H1 (cell line): ENCODE data around the gene DARS1. TPM values are rescaled to one million over a fixed set of nuclear protein-coding genes. Genes with fewer than 3 reads are reported as not detected.

ENCODE experiments used
- CTCF ChIA-PET: fragments of 300-600 bp; sonication (Branson Sonifier 250); formaldehyde crosslinking; loops from one replicate; lab custom pipeline; 2021; ENCODE audit not compliant: partially characterized antibody; lab: Charles Lee
- POLR2A ChIA-PET: fragments of 300-600 bp; sonication (Branson Sonifier 250); formaldehyde crosslinking; loops from one replicate; lab custom pipeline; 2021; ENCODE audit warnings: inconsistent platforms; ENCODE audit not compliant: partially characterized antibody; lab: Charles Lee
- DNase-seq, 2 experiments: peaks; one replicate each; pipeline versions ENCODE4 v3.0.0 to v3.0.0-alpha.2; 2010 to 2022; ENCODE audit warnings: low spot score in 2 of 2, low read depth in 1 of 2, mixed read lengths in 1 of 2
- FAIRE-seq: peaks from 2 replicates; lab custom pipeline; 2011; peaks lifted over from hg19 to GRCh38; lab: Jason Lieb, UNC
- H2AFZ ChIP-seq: 2 replicates; pipeline ENCODE4 v1.8.1; 2012; ENCODE audit warnings: low read length, inconsistent platforms
- H2AK5ac ChIP-seq: 2 replicates; pipeline ENCODE4 v1.6.1; 2013; ENCODE audit warnings: low read depth, low read length
- H2BK120ac ChIP-seq: replicated peaks from 2 replicates; pipeline ENCODE3; 2013; ENCODE audit warnings: low read depth, low read length, inconsistent platforms
- H2BK12ac ChIP-seq: 2 replicates; pipeline ENCODE4 v1.6.1; 2013; ENCODE audit warnings: low read depth, low read length
- H2BK15ac ChIP-seq: 2 replicates; pipeline ENCODE4 v1.6.1; 2013; ENCODE audit warnings: low read length
- H2BK20ac ChIP-seq: 2 replicates; pipeline ENCODE4 v1.6.1; 2013; ENCODE audit warnings: low read length
- H2BK5ac ChIP-seq: 2 replicates; pipeline ENCODE4 v1.6.1; 2013; ENCODE audit warnings: low read depth, low read length
- H3K14ac ChIP-seq: 2 replicates; pipeline ENCODE4 v1.6.1; 2013; ENCODE audit warnings: inconsistent platforms; ENCODE audit not compliant: insufficient read length
- H3K18ac ChIP-seq: 2 replicates; pipeline ENCODE4 v1.6.1; 2013; ENCODE audit warnings: low read length; ENCODE audit errors: extremely low read depth
- H3K23ac ChIP-seq: 2 replicates; pipeline ENCODE4 v1.6.1; 2013; ENCODE audit warnings: inconsistent platforms; ENCODE audit not compliant: insufficient read length
- H3K23me2 ChIP-seq: 2 replicates; pipeline ENCODE4 v1.6.1; 2013; ENCODE audit warnings: low read depth, low read length
- H3K27ac ChIP-seq: 2 replicates; pipeline ENCODE4 v1.6.1; 2011; ENCODE audit warnings: low read depth, low read length, inconsistent platforms
- H3K27me3 ChIP-seq, 4 experiments: replicated peaks in 1 of 4; 1 replicate in 1 of 4; 2 replicates in 3 of 4; pipeline versions ENCODE4 v1.6.1 to v1.8.1; 2011 to 2013; ENCODE audit warnings: low read length in 3 of 4, mild to moderate bottlenecking in 3 of 4, inconsistent platforms in 2 of 4, mixed read lengths in 2 of 4, moderate library complexity in 1 of 4; ENCODE audit not compliant: control insufficient read depth in 3 of 4, insufficient read depth in 3 of 4; ENCODE audit errors: extremely low read depth in 1 of 4
- H3K36me3 ChIP-seq, 4 experiments: 2 replicates each; pipeline versions ENCODE4 v1.6.1 to v1.8.1; 2011 to 2013; ENCODE audit warnings: mild to moderate bottlenecking in 4 of 4, low read length in 3 of 4, moderate library complexity in 2 of 4, control low read depth in 1 of 4, inconsistent platforms in 1 of 4; ENCODE audit not compliant: insufficient read depth in 4 of 4, control insufficient read depth in 2 of 4
- H3K4ac ChIP-seq: replicated peaks from 2 replicates; pipeline ENCODE3; 2013; ENCODE audit warnings: low read length, low read depth, mixed read lengths, inconsistent platforms; ENCODE audit not compliant: insufficient read length
- H3K4me1 ChIP-seq, 4 experiments: replicated peaks in 1 of 4; 1 replicate in 1 of 4; 2 replicates in 3 of 4; pipeline versions ENCODE4 v1.6.1 to v1.8.1; 2011 to 2013; ENCODE audit warnings: low read length in 3 of 4, inconsistent platforms in 2 of 4, mixed read lengths in 1 of 4; ENCODE audit not compliant: insufficient read depth in 4 of 4, control insufficient read depth in 3 of 4
- H3K4me2 ChIP-seq, 2 experiments: 2 replicates each; pipeline versions ENCODE4 v1.6.1 to v1.8.1; 2011 to 2013; ENCODE audit warnings: low read depth in 2 of 2, low read length in 2 of 2, control low read depth in 1 of 2, inconsistent platforms in 1 of 2, mild to moderate bottlenecking in 1 of 2; ENCODE audit not compliant: insufficient read depth in 1 of 2
- H3K4me3 ChIP-seq, 4 experiments: fragments of 200-600, 300-600 bp in 1 of 4; sonication (generic), shearing (Covaris generic), sonication (Bioruptor Twin) in 1 of 4; 2 replicates each; pipeline versions ENCODE4 v1.5.1 to v1.8.1; 2011 to 2016; ENCODE audit warnings: low read length in 4 of 4, low read depth in 3 of 4, control low read depth in 2 of 4, inconsistent platforms in 2 of 4, mild to moderate bottlenecking in 2 of 4, mixed read lengths in 1 of 4, moderate library complexity in 1 of 4; ENCODE audit not compliant: insufficient read depth in 2 of 4; ENCODE audit errors: extremely low read depth in 1 of 4
- H3K56ac ChIP-seq: replicated peaks from 2 replicates; pipeline ENCODE3; 2013; ENCODE audit warnings: low read depth, mild to moderate bottlenecking, mixed read lengths, low read length, inconsistent platforms; ENCODE audit not compliant: insufficient read length
- H3K79me1 ChIP-seq: 2 replicates; pipeline ENCODE4 v1.6.1; 2013; ENCODE audit warnings: low read depth, low read length, control low read depth
- H3K79me2 ChIP-seq, 2 experiments: 2 replicates each; pipeline versions ENCODE4 v1.6.1 to v1.8.1; 2012 to 2013; ENCODE audit warnings: low read length in 2 of 2, mild to moderate bottlenecking in 2 of 2, inconsistent platforms in 1 of 2; ENCODE audit not compliant: insufficient read depth in 2 of 2, control insufficient read depth in 1 of 2
- H3K9ac ChIP-seq, 4 experiments: replicated peaks in 1 of 4; 1 replicate in 1 of 4; 2 replicates in 3 of 4; pipeline versions ENCODE4 v1.6.1 to v1.8.1; 2011 to 2013; ENCODE audit warnings: low read depth in 3 of 4, low read length in 3 of 4, control low read depth in 2 of 4, mild to moderate bottlenecking in 2 of 4, moderate library complexity in 2 of 4, inconsistent platforms in 1 of 4; ENCODE audit errors: extremely low read depth in 1 of 4
- H3K9me3 ChIP-seq, 2 experiments: 2 replicates each; pipeline versions ENCODE4 v1.6.1 to v1.8.1; 2012 to 2013; ENCODE audit warnings: mild to moderate bottlenecking in 2 of 2, moderate library complexity in 2 of 2, control low read depth in 1 of 2, inconsistent platforms in 1 of 2, low read depth in 1 of 2, low read length in 1 of 2, mixed read lengths in 1 of 2; ENCODE audit not compliant: insufficient read depth in 2 of 2
- H4K20me1 ChIP-seq, 2 experiments: replicated peaks in 1 of 2; 2 replicates each; pipeline versions ENCODE3 to v1.8.1; 2011 to 2013; ENCODE audit warnings: inconsistent platforms in 2 of 2, low read length in 2 of 2, mild to moderate bottlenecking in 1 of 2; ENCODE audit not compliant: insufficient read depth in 2 of 2, control insufficient read depth in 1 of 2
- H4K5ac ChIP-seq: 2 replicates; pipeline ENCODE4 v1.6.1; 2013; ENCODE audit warnings: low read length, low read depth, mixed read lengths, inconsistent platforms; ENCODE audit not compliant: insufficient read length
- H4K8ac ChIP-seq: 2 replicates; pipeline ENCODE4 v1.8.0; 2013; ENCODE audit warnings: mild to moderate bottlenecking, moderate library complexity, low read length, inconsistent platforms; ENCODE audit not compliant: insufficient read depth; ENCODE audit errors: extremely low read depth
- H4K91ac ChIP-seq: replicated peaks from 2 replicates; pipeline ENCODE3; 2013; ENCODE audit warnings: low read length, mixed read lengths, inconsistent platforms; ENCODE audit not compliant: insufficient read length
- ASH2L ChIP-seq: fragments of 200-600, 300-600 bp; sonication (generic); IDR thresholded peaks from one replicate; pipeline ENCODE4 v1.7.1; 2017; ENCODE audit warnings: low read length
- BACH1 ChIP-seq: IDR thresholded peaks from 2 replicates; pipeline ENCODE4 v1.6.1; 2012; ENCODE audit warnings: low read length, improper control_type of control experiment
- CHD1 ChIP-seq: IDR thresholded peaks from 2 replicates; pipeline ENCODE4 v1.6.1; 2012; ENCODE audit warnings: low read depth, low read length, improper control_type of control experiment
- CREB1 ChIP-seq: IDR thresholded peaks from 2 replicates; pipeline ENCODE4 v1.6.1; 2012; ENCODE audit warnings: inconsistent platforms
- GABPA ChIP-seq: IDR thresholded peaks from 2 replicates; pipeline ENCODE4 v1.6.1; 2011; ENCODE audit warnings: mild to moderate bottlenecking, low read length, moderate library complexity, borderline replicate concordance; ENCODE audit not compliant: insufficient read depth
- HDAC6 ChIP-seq: IDR thresholded peaks from one replicate; pipeline ENCODE4 v1.7.1; 2012; ENCODE audit warnings: low read depth, mild to moderate bottlenecking, inconsistent platforms, low read length, moderate library complexity
- KDM5A ChIP-seq: fragments of 200-600 bp; IDR thresholded peaks from 2 replicates; pipeline ENCODE4 v1.7.1; 2012; ENCODE audit warnings: mild to moderate bottlenecking, low read length, inconsistent platforms, mixed read lengths
- POU5F1 ChIP-seq: IDR thresholded peaks from 2 replicates; pipeline ENCODE4 v1.6.1; 2011; ENCODE audit warnings: low read depth, mild to moderate bottlenecking, low read length, moderate library complexity
- RFX5 ChIP-seq: IDR thresholded peaks from 2 replicates; pipeline ENCODE4 v1.6.1; 2011; ENCODE audit warnings: low read depth, low read length, improper control_type of control experiment, borderline replicate concordance
- RNF2 ChIP-seq: fragments of 200-900, 300-1000 bp; sonication (generic); IDR thresholded peaks from 2 replicates; pipeline ENCODE4 v1.7.1; 2016; ENCODE audit warnings: borderline replicate concordance, low read depth, mild to moderate bottlenecking, antibody characterized with exemption, low read length; ENCODE audit not compliant: poor library complexity, severe bottlenecking; ENCODE audit errors: missing control alignments
- SIN3A ChIP-seq, 2 experiments: IDR thresholded peaks in 1 of 2; conservative IDR thresholded peaks in 1 of 2; 2 replicates each; pipeline ENCODE4 v1.6.1; 2011 to 2012; ENCODE audit warnings: low read length in 2 of 2, improper control_type of control experiment in 1 of 2, low read depth in 1 of 2, mild to moderate bottlenecking in 1 of 2
- SIRT6 ChIP-seq: IDR thresholded peaks from one replicate; pipeline ENCODE4 v1.7.1; 2012; ENCODE audit warnings: low read length, inconsistent platforms
- TAF7 ChIP-seq: optimal IDR thresholded peaks from 2 replicates; pipeline ENCODE3; 2011; ENCODE audit warnings: low read depth, mild to moderate bottlenecking, inconsistent platforms, low read length, moderate library complexity, borderline replicate concordance
- WGBS, 2 experiments: shearing (Covaris generic) in 1 of 2; methylation state at CpG; one replicate each; pipeline versions ENCODE4 v1.1.6 to v1.1.7; 2013 to 2015; ENCODE audit warnings: low lambda C conversion rate in 2 of 2, mixed read lengths in 2 of 2, inconsistent platforms in 1 of 2, low coverage in 1 of 2, missing lambda C conversion rate in 1 of 2; ENCODE audit not compliant: insufficient replicate concordance in 2 of 2, insufficient coverage in 1 of 2, insufficient read length in 1 of 2; ENCODE audit errors: extremely low coverage in 1 of 2, missing lambda C conversion rate in 1 of 2; 5-methylcytosine and 5-hydroxymethylcytosine counted together
- polyA plus RNA-seq, 7 experiments: library from polyadenylated mRNA; depleted of rRNA in 3 of 7; stranded (reverse) in 5 of 7; unstranded in 2 of 7; fragments of >200 nt in 5 of 7; fragments of 200-250 nt in 2 of 7; gene quantifications; 1 replicate in 5 of 7; 2 replicates in 1 of 7; 4 replicates in 1 of 7; pipeline versions ENCODE4 v1.2.1 to v1.2.3, GENCODE V29; 2011 to 2013; ENCODE audit warnings: missing spikeins in 2 of 7, mixed read lengths in 2 of 7
- total RNA-seq: library from RNA; stranded (reverse); fragmentation: NEBNext Ultra II Directional; extraction: Animal tissue kit (Norgen Biotek cat#: 25700); gene quantifications from 2 replicates; pipeline ENCODE4 v1.2.1, GENCODE V29; 2021
- TF ChIP-seq, protein P1 (sequence below): IDR thresholded peaks from 2 replicates; pipeline ENCODE4 v1.6.1; 2012; ENCODE audit warnings: inconsistent platforms

Gene DARS1
- total and polyA plus RNA-seq, 2 of the 8 experiments (the other 6 are each of a cell fraction or from before 2014, with no cell fraction given), result 61.7 to 85.9 TPM

DNA sequence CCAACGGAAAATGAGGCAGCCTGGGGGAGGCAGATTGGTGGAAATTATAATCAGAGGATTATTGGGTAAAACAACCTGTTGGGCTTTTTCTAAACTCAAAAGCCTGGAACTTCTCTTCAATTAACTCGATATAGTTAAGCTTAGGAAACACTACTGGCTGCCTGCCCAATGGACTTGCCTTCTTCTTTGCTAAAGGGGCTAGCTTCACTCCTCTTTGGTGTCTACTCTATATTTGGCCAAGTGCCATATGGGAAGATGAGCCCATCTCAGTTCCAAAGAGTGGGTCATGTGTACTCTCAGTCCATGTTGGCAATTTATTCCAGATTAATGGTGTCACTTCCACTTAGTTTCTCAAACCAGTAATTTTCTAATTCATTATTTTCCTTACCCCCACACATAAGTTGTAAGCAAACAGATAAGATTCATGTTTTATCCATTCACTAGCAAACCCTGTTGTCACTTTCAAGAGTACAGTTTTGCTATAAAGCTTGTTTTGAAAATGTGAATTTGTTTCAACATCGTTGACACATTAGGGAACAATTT lies 34.3 kb downstream of the DARS1 start:
- Histone ChIP-seq H2BK12ac (no peak overlapping the region), H3K23ac (no peak overlapping the region), H3K27ac (no peak overlapping the region), H3K4me3 (no peak overlapping the region), H3K79me2 (peaks cover 0 to 56% of the 10 kb centered on the region in 2 experiments; a peak in 2 of 4 replicates), H3K27me3 (no peaks in the 10 kb centered on the region), H3K79me1 (peaks cover 2% of the 10 kb centered on the region; the same call in 1 of the 2 replicates), H2AK5ac (no peak overlapping the region), H2AFZ (no peak overlapping the region), H3K4me2 (no peak overlapping the region), H3K4ac (no peak overlapping the region), H2BK5ac (no peak overlapping the region), H2BK15ac (no peak overlapping the region), H3K18ac (no peak overlapping the region), H3K9me3 (no peaks in the 10 kb centered on the region), H4K91ac (no peak overlapping the region), H2BK120ac (no peak overlapping the region), H3K4me1 (peaks cover 0 to 2% (median 0%) of the 10 kb centered on the region in 4 experiments; a peak in 1 of 7 replicates), H4K20me1 (peaks cover 0 to 1% of the 10 kb centered on the region in 2 experiments), H4K5ac (no peak overlapping the region), H2BK20ac (no peak overlapping the region), H3K9ac (no peak overlapping the region), H3K36me3 (peaks cover 0 to under 1% (median 0%) of the 10 kb centered on the region in 4 experiments; a peak in 1 of 8 replicates), H3K23me2 (no peaks in the 10 kb centered on the region), H4K8ac (no peak overlapping the region), H3K56ac (no peak overlapping the region), H3K14ac (no peak overlapping the region)
- CTCF ChIA-PET, result no interaction called here
- no peak for FAIRE-seq
- WGBS, 2 experiments, result 85% methylated on average over 3 of the region's 3 CpGs; no CpG with 5 or more reads in 1 of the 2 experiments
- POLR2A ChIA-PET, result no interaction called here
- no peak for DNase-seq
- TF ChIP-seq CHD1, result no peak
- TF ChIP-seq SIRT6, result no peak
- no peak for TF ChIP-seq RFX5
- no peak for TF ChIP-seq HDAC6
- no peak for TF ChIP-seq CREB1
- TF ChIP-seq POU5F1, result no peak
- no peak for TF ChIP-seq TAF7
- no peak for TF ChIP-seq RNF2
- TF ChIP-seq ASH2L, result no peak
- no peak for TF ChIP-seq BACH1
- TF ChIP-seq, protein P1, sequence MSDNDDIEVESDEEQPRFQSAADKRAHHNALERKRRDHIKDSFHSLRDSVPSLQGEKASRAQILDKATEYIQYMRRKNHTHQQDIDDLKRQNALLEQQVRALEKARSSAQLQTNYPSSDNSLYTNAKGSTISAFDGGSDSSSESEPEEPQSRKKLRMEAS, result no peak
- TF ChIP-seq KDM5A, result no peak
- TF ChIP-seq SIN3A (conservative IDR thresholded peaks at IDR 0.05 in 1 of 2, IDR thresholded peaks at IDR 0.05 in 1 of 2; ENCODE audit: low read depth in 1 of 2, low read length in 2 of 2), result no peak
- no peak for TF ChIP-seq GABPA
